HFFc6 (cell line): ENCODE measurements around the gene WDR81. TPM values are rescaled to one million over a fixed set of nuclear protein-coding genes. Genes with fewer than 3 reads are reported as not detected.

ENCODE experiments used
- DNase-seq: peaks from one replicate; pipeline ENCODE4 v3.0.0-alpha.2; 2018
- H3K27ac Mint-ChIP-seq: 2 replicates; pipeline ENCODE4 v1.8.0; 2020; ENCODE audit warnings: mild to moderate bottlenecking, mixed read lengths
- H3K27me3 Mint-ChIP-seq: 2 replicates; pipeline ENCODE4 v1.8.0; 2021; ENCODE audit warnings: mild to moderate bottlenecking, moderate library complexity, mixed read lengths; ENCODE audit not compliant: insufficient read depth
- H3K36me3 Mint-ChIP-seq: 2 replicates; pipeline ENCODE4 v1.8.0; 2021; ENCODE audit warnings: low read depth, mixed read lengths
- H3K4me1 Mint-ChIP-seq: 2 replicates; pipeline ENCODE4 v1.8.0; 2020; ENCODE audit warnings: low read depth, mixed read lengths
- H3K4me3 Mint-ChIP-seq: 2 replicates; pipeline ENCODE4 v1.8.0; 2020; ENCODE audit warnings: mild to moderate bottlenecking, moderate library complexity, mixed read lengths
- H3K9me3 Mint-ChIP-seq: 2 replicates; pipeline ENCODE4 v1.8.0; 2020; ENCODE audit warnings: mild to moderate bottlenecking, mixed read lengths
- CTCF ChIP-seq: fragments of 200-600 bp; sonication (generic); IDR thresholded peaks from 2 replicates; pipeline ENCODE4 v1.5.0; 2021; ENCODE audit warnings: antibody characterized with exemption, mild to moderate bottlenecking
- total RNA-seq, 6 experiments: library from RNA; stranded (reverse); fragmentation: NEBNext Ultra II Directional; extraction: Animal tissue kit (Norgen Biotek cat#: 25700); gene quantifications; 2 replicates in 1 of 6; 3 replicates in 5 of 6; pipeline ENCODE4 v1.2.3, GENCODE V29; 2021

The WDR81 gene
- total RNA-seq, 6 experiments from 2014 or later, result 12.5 to 18.1 (median 13.2) TPM

GRCh38 chr17:1714427-1714979, 10.0 kb upstream of the WDR81 start:
- Mint-ChIP-seq H3K27ac (peak overlapping the region; percentile 79), H3K27me3 (peaks cover 21% of the 10 kb centered on the region), H3K36me3 (peaks cover 36% of the 10 kb centered on the region), H3K4me3 (peak overlapping the region; percentile 91), H3K9me3 (no peaks in the 10 kb centered on the region), H3K4me1 (peaks cover 51% of the 10 kb centered on the region)
- peak; percentile 97 for DNase-seq
- no peak for TF ChIP-seq CTCF

GRCh38 chr17:1714980-1715802, 9.3 kb upstream of the WDR81 start:
- DNase-seq, result peak; percentile 93
- H3K27ac Mint-ChIP-seq, result peak overlapping the region; percentile 79
- peaks cover 51% of the 10 kb centered on the region for H3K4me1 Mint-ChIP-seq
- peaks cover 36% of the 10 kb centered on the region for H3K36me3 Mint-ChIP-seq
- peak overlapping the region; percentile 91 for H3K4me3 Mint-ChIP-seq
- no peaks in the 10 kb centered on the region for H3K9me3 Mint-ChIP-seq
- no peak for TF ChIP-seq CTCF
- H3K27me3 Mint-ChIP-seq, result peaks cover 19% of the 10 kb centered on the region

GRCh38 chr17:1715803-1716075, 8.8 kb upstream of the WDR81 start:
- Mint-ChIP-seq H3K9me3 (no peaks in the 10 kb centered on the region), H3K36me3 (peaks cover 36% of the 10 kb centered on the region), H3K27ac (peak overlapping the region; percentile 79), H3K4me3 (peak overlapping the region; percentile 91), H3K27me3 (peaks cover 14% of the 10 kb centered on the region), H3K4me1 (peaks cover 47% of the 10 kb centered on the region)
- no peak for TF ChIP-seq CTCF
- no peak for DNase-seq

GRCh38 chr17:1716076-1716911, 8.2 kb upstream of the WDR81 start:
- H3K4me1 Mint-ChIP-seq, result peaks cover 42% of the 10 kb centered on the region
- H3K36me3 Mint-ChIP-seq, result peaks cover 33% of the 10 kb centered on the region
- H3K27me3 Mint-ChIP-seq, result peaks cover 11% of the 10 kb centered on the region
- no peaks in the 10 kb centered on the region for H3K9me3 Mint-ChIP-seq
- H3K4me3 Mint-ChIP-seq, result peak overlapping the region; percentile 94
- DNase-seq, result peak; percentile 100
- peak overlapping the region; percentile 100 for H3K27ac Mint-ChIP-seq
- peak; percentile 33 for TF ChIP-seq CTCF

DNA sequence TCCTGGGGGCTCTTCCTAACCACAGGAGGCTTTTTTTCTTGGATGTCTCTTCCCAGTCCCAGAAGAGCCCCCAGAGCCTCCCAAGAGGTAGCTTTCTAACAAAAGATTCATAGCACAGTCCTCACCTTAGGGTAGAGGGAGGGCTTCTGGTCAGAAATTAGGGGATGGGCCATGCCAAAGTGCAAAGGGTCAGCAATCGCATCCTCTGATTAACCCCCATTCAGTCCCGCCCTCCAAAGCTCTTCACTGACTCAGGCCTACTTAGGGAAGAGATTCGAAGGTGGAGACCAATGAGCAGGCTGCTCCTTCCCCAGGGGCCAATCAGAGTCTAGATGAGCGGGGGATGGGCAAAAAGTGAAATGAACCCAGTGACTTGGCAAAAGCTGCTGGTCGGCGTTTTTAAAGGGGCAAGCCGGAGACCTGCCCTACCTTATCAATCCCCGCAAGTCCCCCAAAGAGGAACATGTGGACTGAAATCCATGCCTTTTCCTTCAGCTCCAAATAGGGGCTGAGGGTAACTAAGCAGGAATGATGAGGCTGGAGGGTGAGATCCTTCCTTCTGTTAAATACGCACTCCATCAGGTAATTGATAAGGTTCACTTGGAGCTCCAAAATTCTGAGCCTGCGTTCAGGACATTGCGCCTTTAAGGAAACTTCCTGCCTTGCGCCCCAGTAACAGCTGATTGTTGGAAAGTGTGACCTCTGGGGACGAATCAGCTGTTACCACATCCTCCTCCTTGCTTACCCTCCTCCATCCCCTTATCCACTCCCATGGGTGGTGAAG, 7.4 kb upstream of the WDR81 start:
- no peak for TF ChIP-seq CTCF
- Mint-ChIP-seq H3K27me3 (peaks cover 11% of the 10 kb centered on the region), H3K27ac (peak overlapping the region; percentile 100), H3K4me1 (peaks cover 34% of the 10 kb centered on the region), H3K9me3 (no peaks in the 10 kb centered on the region), H3K36me3 (peaks cover 24% of the 10 kb centered on the region), H3K4me3 (peak overlapping the region; percentile 94)
- peak; percentile 99 for DNase-seq
